Measurements from ENCODE around the gene TRIM2.

TRIM2 gene

GRCh38 chr4:153222707-153223426 is 18.6 kb downstream of the TRIM2 start:
- DNase-seq (ENCODE audit: low read depth in 2 of 2) = peak; percentile 12 to 19

- no peak for DNase-seq (ENCODE audit: low read depth in 2 of 2)
These were observed 19.2 kb downstream of the TRIM2 start for GRCh38 chr4:153223427-153223801.

DNA sequence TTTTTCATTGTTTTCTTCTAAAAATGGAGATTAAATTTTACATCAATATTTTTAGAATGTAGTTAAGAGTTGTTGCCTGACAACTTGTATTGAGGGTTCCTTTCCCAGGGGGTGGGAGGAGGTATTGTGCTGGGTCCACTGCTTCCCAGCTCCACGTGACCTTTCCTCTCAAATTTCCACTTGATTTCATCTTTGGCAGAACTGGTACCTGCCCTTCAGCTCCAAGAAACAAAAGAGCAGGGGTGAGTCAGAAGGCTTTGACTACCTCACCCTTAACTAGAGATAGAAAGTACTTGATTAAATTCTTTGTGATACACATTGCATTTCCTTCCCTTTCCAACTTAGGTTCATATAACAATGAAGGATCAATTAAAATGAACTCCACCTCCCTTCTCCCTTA is 19.7 kb downstream of the TRIM2 start:
- no peak for DNase-seq (ENCODE audit: low read depth in 2 of 2)

- DNase-seq (ENCODE audit: low read depth in 2 of 2) = no peak
These were observed 20.2 kb downstream of the TRIM2 start for GRCh38 chr4:153224474-153224873.

GRCh38 chr4:153227469-153228075 is 23.3 kb downstream of the TRIM2 start:
- no peak for DNase-seq (ENCODE audit: low read depth in 2 of 2)

GRCh38 chr4:153228512-153229140 is 24.4 kb downstream of the TRIM2 start:
- no peak for DNase-seq (ENCODE audit: low read depth in 2 of 2)

GRCh38 chr4:153229545-153229944 is 25.3 kb downstream of the TRIM2 start:
- no peak for DNase-seq (ENCODE audit: low read depth in 2 of 2)

- no peak for DNase-seq (ENCODE audit: low read depth in 2 of 2)
These were observed 28.5 kb downstream of the TRIM2 start for GRCh38 chr4:153232768-153233167.

DNA sequence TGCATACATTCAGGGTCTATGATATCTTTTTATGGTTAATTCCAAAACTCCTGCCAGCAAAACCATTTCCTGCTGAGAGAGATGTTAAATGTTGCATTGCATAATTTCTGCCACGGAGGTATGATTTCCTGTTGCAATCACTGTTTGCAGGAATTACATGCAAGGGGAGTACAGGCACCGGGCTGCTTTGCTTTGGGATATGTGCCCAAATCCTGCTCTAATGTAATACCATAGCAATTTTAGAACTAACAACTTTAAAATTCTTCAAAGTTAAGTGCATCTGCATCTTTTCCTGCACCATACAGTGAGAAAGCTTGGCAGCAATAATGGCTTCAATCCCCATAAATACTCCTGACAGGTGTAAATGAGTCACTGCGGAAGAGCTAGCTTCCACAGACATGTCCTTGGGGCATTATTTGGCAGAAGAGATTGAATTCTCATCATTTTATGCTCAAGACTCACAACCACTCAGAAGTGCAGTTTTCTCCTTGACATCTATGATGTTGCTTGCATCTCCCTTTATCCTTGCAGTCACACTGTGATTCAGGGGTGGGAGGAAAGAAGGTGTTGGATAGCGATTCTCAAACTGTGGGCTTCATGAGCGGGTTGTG is 29.6 kb downstream of the TRIM2 start:
- DNase-seq (ENCODE audit: low read depth in 2 of 2) = no peak

DNA sequence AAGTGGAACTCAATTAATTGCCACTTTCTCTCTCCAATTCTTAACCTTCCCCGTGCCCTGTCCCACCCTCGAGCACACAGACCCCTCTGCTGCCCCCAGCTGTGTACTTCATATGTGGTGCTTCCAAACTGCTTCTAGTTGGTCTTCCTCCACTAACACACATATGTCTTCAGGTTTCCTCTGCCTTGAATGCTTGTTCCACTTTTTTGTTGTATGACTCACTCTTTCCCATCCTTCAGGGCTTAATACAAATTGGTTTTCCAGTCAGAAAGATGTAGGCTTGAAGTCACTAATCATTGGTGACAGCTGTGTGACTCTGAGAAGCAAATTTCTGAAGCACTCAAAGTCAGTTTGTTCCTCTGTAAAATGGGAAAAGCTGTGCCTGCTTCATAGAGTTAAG is 30.6 kb downstream of the TRIM2 start:
- DNase-seq (ENCODE audit: low read depth in 2 of 2) = no peak

DNA sequence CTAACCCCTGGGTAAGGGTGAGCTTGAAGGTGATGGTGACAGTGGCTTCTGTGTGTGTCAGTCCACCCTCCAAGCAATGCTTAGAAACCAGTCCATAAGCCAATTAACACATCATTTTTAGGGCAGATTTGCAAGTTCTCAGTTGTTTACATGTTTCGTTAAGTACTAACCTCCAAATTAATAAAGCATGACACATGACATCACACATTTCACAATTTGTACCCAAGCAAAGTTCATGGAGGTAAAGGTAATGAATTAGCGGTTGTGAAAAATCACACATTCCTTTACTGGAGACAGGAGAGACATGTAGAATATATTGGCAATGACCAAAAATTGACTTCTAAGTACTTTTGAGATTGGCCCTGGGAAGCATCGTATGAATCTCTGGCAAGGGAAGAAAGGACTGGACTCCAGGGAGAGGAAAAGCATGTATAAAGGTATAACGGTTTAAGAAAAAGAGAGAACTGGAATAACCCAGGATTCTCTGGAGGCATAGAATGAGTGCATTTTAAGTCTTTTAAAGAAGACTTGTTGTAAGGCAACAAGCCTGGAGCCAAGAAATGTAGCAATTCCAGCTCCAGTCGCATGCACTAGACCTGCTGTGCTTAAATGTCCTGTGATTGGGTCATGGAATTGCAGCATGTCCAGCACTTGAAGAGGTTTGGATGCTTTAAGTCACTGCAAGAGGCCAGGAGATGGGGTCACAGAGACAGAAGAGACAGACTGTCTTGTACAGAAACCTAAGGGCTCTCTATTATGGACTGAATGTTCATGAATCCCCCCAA is 34.1 kb downstream of the TRIM2 start:
- DNase-seq (ENCODE audit: low read depth in 2 of 2) = no peak

DNA sequence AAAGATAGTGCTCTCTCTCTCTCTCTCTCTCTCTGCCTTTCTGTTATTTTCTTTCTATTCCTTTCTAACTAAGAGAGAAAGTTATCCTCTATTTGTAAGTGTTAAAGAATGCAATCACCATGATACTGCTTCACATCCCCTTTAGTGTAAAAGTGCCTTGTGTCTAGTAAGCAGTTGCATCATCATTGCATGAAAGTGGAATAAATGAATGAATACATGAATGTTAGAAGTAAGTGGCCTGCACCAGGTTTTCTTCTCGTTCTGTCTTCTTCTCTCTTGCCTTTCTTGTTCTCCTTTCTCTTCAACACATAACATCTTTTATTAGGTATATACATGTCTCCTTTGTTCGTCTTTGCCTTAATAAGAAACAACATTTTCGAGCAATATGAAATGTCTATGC is 35.2 kb downstream of the TRIM2 start:
- DNase-seq (ENCODE audit: low read depth in 2 of 2) = no peak

GRCh38 chr4:153241295-153241694 is 37.1 kb downstream of the TRIM2 start:
- DNase-seq (ENCODE audit: low read depth in 2 of 2) = no peak

- no peak for DNase-seq (ENCODE audit: low read depth in 2 of 2)
These were observed 38.0 kb downstream of the TRIM2 start for GRCh38 chr4:153241970-153242838.

DNA sequence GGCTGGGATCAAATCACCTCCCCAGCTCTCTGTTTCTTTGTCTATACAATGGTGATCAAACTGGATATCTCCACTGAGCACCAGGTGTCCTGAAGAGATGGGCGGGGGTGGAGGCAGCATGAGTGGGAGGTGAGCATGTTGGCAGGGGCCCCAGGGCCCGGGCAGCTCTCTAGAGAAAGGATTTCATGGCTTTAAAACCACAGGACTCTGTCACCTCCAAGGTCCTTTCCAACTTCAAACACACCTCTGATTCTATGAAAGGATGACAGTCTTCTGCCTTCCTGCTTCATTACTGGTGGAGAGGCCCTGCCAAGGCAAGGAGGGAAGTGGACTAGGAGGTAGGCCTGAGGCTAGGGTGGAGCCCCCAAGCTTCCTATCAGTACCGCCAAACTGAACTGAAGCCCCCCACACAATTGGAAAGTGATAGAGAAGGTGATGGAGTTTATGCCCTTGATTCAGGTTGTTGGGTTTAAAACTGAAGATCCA is 38.6 kb downstream of the TRIM2 start:
- DNase-seq (ENCODE audit: low read depth in 2 of 2) = no peak

- DNase-seq (ENCODE audit: low read depth in 2 of 2) = no peak
These were observed 39.2 kb downstream of the TRIM2 start for GRCh38 chr4:153243468-153243867.

GRCh38 chr4:153244969-153245368 is 40.7 kb downstream of the TRIM2 start:
- DNase-seq (ENCODE audit: low read depth in 2 of 2) = no peak

DNA sequence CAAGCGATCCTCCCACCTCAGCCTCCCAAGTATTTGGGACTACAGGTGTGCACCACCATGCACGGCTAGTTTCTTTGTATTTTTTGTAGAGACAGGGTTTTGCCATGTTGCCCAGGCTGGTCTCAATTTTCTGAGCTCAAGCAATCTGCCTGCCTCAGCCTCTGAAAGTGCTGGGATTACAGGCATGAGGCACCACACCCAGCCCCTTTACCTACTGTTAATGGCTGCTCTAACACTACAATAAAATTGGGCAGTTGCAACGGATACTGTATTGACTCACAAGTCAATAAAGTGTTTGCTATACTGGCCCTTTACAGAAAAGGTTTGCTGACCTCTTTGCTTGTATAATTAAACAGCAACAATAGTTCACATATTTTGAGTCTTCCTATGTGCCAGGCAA is 41.5 kb downstream of the TRIM2 start:
- DNase-seq (ENCODE audit: low read depth in 2 of 2) = no peak

- DNase-seq (ENCODE audit: low read depth in 2 of 2) = no peak
These were observed 42.3 kb downstream of the TRIM2 start for GRCh38 chr4:153246446-153247115.

DNA sequence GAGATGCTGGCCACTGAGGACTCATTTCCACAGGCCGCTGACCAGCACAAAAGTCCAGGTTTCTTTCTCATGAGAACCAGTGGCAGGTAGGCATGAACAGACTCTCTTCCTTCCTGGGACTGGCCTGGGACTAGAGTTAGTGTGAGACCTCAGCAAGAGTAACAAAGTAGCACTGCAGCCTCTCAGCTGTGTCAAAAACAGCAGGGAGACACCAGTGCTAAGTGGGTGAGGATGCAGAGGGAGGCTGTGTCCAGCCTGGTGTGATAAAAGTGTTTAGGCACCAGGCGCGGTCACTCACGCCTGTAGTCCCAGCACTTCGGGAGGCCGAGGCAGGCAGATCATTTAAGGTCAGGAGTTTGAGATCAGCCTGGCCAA is 42.9 kb downstream of the TRIM2 start:
- no peak for DNase-seq (ENCODE audit: low read depth in 2 of 2)
